Stromal cell of bone marrow (primary cell): ENCODE measurements around the gene DRAP1.

Experiments used
- DNase-seq: peaks from one replicate; pipeline ENCODE4 v3.0.0-alpha.2; 2012; ENCODE audit warnings: low read depth

DRAP1 gene

GRCh38 chr11:65919141-65919572, at the start of gene DRAP1:
TSS of gene DRAP1 (plus strand) at chr11:65919426. CDS start at chr11:65919502, 76 bp downstream.
- peak; percentile 97 for DNase-seq

- DNase-seq: no peak
These were observed 49.5 kb upstream of the DRAP1 start for GRCh38 chr11:65869643-65870306.

- no peak for DNase-seq
These were observed 48.9 kb upstream of the DRAP1 start for GRCh38 chr11:65870307-65870658.

- DNase-seq: no peak
These were observed 48.2 kb upstream of the DRAP1 start for GRCh38 chr11:65870706-65871681.

- no peak for DNase-seq
These were observed 47.2 kb upstream of the DRAP1 start for GRCh38 chr11:65871811-65872548.

- DNase-seq: no peak
These were observed 46.5 kb upstream of the DRAP1 start, which contains the start of gene EFEMP2 for GRCh38 chr11:65872586-65873317. TSS of gene EFEMP2 (minus strand) at chr11:65872800. CDS start at chr11:65872354, 446 bp downstream.

- peak; percentile 84 for DNase-seq
These were observed 45.7 kb upstream of the DRAP1 start for GRCh38 chr11:65873318-65874156.

GRCh38 chr11:65879617-65880016, 39.6 kb upstream of the DRAP1 start, which contains the start of gene CTSW:
TSS of gene CTSW (plus strand) at chr11:65879837. CDS start at chr11:65879855, 18 bp downstream.
- no peak for DNase-seq

GRCh38 chr11:65880027-65880426, 39.2 kb upstream of the DRAP1 start:
- DNase-seq: no peak

- no peak for DNase-seq
These were observed 38.3 kb upstream of the DRAP1 start for GRCh38 chr11:65880844-65881421.

GRCh38 chr11:65882120-65883057, 36.8 kb upstream of the DRAP1 start:
- no peak for DNase-seq

- DNase-seq: no peak
These were observed 36.0 kb upstream of the DRAP1 start for GRCh38 chr11:65883058-65883761.

GRCh38 chr11:65883786-65884715, 35.2 kb upstream of the DRAP1 start:
- no peak for DNase-seq

- DNase-seq: no peak
These were observed 34.5 kb upstream of the DRAP1 start for GRCh38 chr11:65884716-65885092.

- DNase-seq: no peak
These were observed 34.0 kb upstream of the DRAP1 start for GRCh38 chr11:65885231-65885630.

- no peak for DNase-seq
These were observed 33.3 kb upstream of the DRAP1 start for GRCh38 chr11:65885808-65886536.
